ENCODE data around the gene RABGAP1L. TPM values are rescaled to one million over a fixed set of nuclear protein-coding genes. Genes with fewer than 3 reads are reported as not detected.
"Not testable (repeated sequence)": the region's sequence is repeated elsewhere in the genome, so short reads cannot be mapped to it uniquely, and the experiment has no call there.

The RABGAP1L gene
- polyA plus RNA-seq, 1 donor from 2014 or later: 88.6 TPM

DNA sequence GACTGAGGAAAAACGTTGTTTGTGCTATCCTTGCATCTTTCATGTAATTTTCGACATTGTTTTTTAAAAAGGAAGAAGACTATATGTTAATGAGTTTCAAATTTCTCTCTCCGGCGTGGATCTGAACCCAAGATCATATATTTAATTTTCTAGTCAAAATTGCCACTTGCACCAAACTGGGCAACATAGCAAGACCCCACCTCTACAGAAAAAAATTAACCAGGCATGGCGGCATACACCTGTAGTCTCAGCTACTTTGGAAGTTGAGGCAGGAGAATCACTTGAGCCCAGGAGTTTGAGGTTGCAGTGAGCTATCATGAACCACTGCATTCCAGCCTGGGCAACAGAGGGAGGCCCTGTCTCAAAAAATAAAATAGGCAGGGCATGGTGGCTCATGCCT lies 16.5 kb upstream of the RABGAP1L start:
- H3K9me3 Mint-ChIP-seq: peaks cover 0 to 4% (median 0%) of the 10 kb centered on the region in 3 donors
- no peak overlapping the region for H3K27ac Mint-ChIP-seq
- peaks cover 2% of the 10 kb centered on the region for H3K36me3 Mint-ChIP-seq
- H3K4me3 Mint-ChIP-seq: no peak overlapping the region
- peaks cover 0 to 8% (median 0%) of the 10 kb centered on the region in 3 donors for H3K4me1 Mint-ChIP-seq
- H3K27me3 Mint-ChIP-seq: no peaks in the 10 kb centered on the region

GRCh38 chr1:174143727-174144396 lies 15.5 kb upstream of the RABGAP1L start:
- H3K4me3 Mint-ChIP-seq: peak overlapping the region in 1 of 4 donors; percentile 66
- H3K36me3 Mint-ChIP-seq, H3K9me3 Mint-ChIP-seq, H3K4me1 Mint-ChIP-seq, H3K27ac Mint-ChIP-seq, H3K27me3 Mint-ChIP-seq: not testable (repeated sequence)

- H3K36me3 Mint-ChIP-seq, H3K4me1 Mint-ChIP-seq, H3K9me3 Mint-ChIP-seq, H3K27me3 Mint-ChIP-seq, H3K4me3 Mint-ChIP-seq, H3K27ac Mint-ChIP-seq: not testable (repeated sequence)
These were observed 14.9 kb upstream of the RABGAP1L start for GRCh38 chr1:174144397-174144783.

DNA sequence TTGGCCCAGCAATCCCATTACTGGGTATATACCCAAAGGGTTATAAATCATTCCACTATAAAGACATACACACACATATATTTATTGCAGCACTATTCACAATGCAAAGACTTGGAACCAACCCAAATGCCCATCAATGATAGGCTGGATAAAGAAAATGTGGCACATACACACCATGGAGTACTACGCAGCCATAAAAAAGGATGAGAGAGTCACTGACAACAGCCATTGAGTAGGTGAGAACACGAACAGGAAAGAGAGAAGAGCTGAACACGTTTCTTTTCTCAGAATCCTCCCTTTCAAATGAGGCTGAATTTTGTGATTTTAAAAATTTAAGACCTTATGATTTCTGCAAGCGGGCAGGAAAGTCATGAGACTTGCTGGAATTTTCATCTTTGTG lies 10.1 kb upstream of the RABGAP1L start:
- Mint-ChIP-seq H3K4me3 (no peak overlapping the region), H3K36me3 (peaks cover 2% of the 10 kb centered on the region), H3K27me3 (no peaks in the 10 kb centered on the region), H3K4me1 (peaks cover 9 to 13% (median 11%) of the 10 kb centered on the region in 3 donors), H3K27ac (no peak overlapping the region), H3K9me3 (peaks cover 0 to 6% (median 1%) of the 10 kb centered on the region in 3 donors)

DNA sequence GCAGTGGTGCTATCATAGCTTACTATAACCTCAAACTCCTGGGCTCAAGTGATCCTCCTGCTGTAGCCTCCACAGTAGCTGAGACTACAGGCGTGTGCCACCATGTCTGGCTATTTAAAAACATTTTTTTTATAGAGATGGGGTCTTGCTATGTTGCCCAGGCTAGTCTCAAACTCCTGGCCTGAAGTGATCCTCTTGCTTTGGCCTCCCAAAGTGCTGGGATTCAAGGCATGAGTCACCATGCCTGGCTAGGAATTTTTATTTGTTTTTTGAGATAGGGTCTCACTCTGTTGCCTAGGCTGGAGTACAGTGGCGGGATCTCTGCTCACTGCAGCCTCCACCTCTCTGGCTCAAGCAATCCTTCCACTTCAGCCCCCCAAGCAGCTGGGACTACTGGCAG lies 8.8 kb upstream of the RABGAP1L start:
- peaks cover 0 to 3% (median 1%) of the 10 kb centered on the region in 3 donors for H3K9me3 Mint-ChIP-seq
- no peak overlapping the region for H3K27ac Mint-ChIP-seq
- H3K4me1 Mint-ChIP-seq: peaks cover 6 to 13% (median 9%) of the 10 kb centered on the region in 3 donors
- H3K4me3 Mint-ChIP-seq: no peak overlapping the region
- peaks cover 2% of the 10 kb centered on the region for H3K36me3 Mint-ChIP-seq
- no peaks in the 10 kb centered on the region for H3K27me3 Mint-ChIP-seq

GRCh38 chr1:174152427-174152826 lies 6.9 kb upstream of the RABGAP1L start:
- H3K4me1 Mint-ChIP-seq: peaks cover 15 to 25% (median 17%) of the 10 kb centered on the region in 3 donors
- H3K9me3 Mint-ChIP-seq: peaks cover 0 to 2% (median 1%) of the 10 kb centered on the region in 3 donors
- no peaks in the 10 kb centered on the region for H3K27me3 Mint-ChIP-seq
- no peak overlapping the region for H3K27ac Mint-ChIP-seq
- H3K36me3 Mint-ChIP-seq: peaks cover 2% of the 10 kb centered on the region
- H3K4me3 Mint-ChIP-seq: no peak overlapping the region

DNA sequence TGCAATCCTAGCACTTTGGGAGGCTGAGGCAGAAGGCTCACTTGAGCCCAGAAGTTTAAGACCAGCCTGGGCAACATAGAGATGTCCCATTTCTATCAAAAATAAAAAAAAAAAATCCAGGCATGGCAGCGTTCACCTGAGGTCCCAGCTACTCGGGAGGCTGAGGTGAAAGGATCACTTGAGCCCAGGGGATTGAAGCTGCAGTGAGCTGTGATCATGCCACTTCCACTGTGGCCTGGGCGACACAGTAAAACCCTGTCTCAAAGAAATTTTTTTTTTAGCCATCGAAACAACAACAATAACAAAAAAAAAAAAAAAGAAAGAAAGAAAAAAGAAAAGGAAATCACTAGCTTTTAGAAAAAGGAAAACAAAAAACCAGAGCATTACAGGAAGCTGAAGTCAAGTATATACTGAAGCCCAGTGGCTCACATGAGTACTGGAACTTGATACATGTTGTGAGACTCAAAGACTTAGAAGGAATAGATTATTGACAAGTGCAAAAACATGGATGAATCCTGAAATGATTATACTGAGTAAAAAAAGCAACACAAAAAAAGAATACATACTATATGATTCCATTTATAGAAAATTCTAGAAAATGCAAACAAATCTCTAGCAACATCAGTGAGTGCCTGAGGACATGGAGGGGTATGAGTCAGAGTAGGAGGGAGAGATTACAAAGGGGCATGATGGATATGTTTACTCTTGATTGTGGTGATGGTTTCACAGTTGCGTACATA lies 6.1 kb upstream of the RABGAP1L start:
- peak overlapping the region in 2 of 3 donors; percentile 33 to 73 for H3K27ac Mint-ChIP-seq
- H3K4me3 Mint-ChIP-seq: peak overlapping the region in 3 of 4 donors; percentile 39 to 89 (median 60)

GRCh38 chr1:174153825-174154107 lies 5.6 kb upstream of the RABGAP1L start:
- Mint-ChIP-seq H3K36me3 (no peaks in the 10 kb centered on the region), H3K4me1 (peaks cover 19 to 35% (median 29%) of the 10 kb centered on the region in 3 donors), H3K4me3 (peak overlapping the region in 3 of 4 donors; percentile 20 to 60 (median 23)), H3K9me3 (peaks cover 0 to 1% (median 0%) of the 10 kb centered on the region in 3 donors), H3K27me3 (no peaks in the 10 kb centered on the region), H3K27ac (peak overlapping the region in 1 of 3 donors; percentile 73)

More for the DNA sequence above, 6.1 kb upstream of the RABGAP1L start:
- Mint-ChIP-seq H3K27me3 (no peaks in the 10 kb centered on the region), H3K9me3 (peaks cover 0 to 1% (median 0%) of the 10 kb centered on the region in 3 donors), H3K36me3 (peaks cover under 1% of the 10 kb centered on the region), H3K4me1 (peaks cover 19 to 30% (median 24%) of the 10 kb centered on the region in 3 donors)

DNA sequence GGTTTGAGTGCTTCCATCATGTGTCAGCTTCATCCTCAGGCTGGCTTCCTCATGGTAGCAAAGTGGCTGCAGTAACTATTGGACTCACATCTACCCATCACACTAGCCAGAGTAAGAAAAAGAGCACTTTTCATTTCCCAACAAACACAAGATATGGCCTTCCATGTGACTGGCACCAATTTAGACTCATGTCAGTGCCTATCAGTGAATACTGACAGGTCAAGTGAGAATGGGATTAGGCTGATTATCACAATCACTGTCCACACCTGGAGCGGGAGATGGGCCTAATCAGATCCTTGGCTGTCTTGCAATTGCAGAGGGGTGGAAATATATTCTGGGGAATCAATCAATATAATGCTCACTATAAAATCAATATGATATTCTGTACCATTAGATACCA lies 2.9 kb upstream of the RABGAP1L start:
- Mint-ChIP-seq H3K4me3 (peak overlapping the region in 1 of 4 donors; percentile 4), H3K27ac (no peak overlapping the region), H3K4me1 (peaks cover 32 to 45% (median 41%) of the 10 kb centered on the region in 3 donors), H3K9me3 (no peaks in the 10 kb centered on the region), H3K36me3 (no peaks in the 10 kb centered on the region), H3K27me3 (no peaks in the 10 kb centered on the region)

DNA sequence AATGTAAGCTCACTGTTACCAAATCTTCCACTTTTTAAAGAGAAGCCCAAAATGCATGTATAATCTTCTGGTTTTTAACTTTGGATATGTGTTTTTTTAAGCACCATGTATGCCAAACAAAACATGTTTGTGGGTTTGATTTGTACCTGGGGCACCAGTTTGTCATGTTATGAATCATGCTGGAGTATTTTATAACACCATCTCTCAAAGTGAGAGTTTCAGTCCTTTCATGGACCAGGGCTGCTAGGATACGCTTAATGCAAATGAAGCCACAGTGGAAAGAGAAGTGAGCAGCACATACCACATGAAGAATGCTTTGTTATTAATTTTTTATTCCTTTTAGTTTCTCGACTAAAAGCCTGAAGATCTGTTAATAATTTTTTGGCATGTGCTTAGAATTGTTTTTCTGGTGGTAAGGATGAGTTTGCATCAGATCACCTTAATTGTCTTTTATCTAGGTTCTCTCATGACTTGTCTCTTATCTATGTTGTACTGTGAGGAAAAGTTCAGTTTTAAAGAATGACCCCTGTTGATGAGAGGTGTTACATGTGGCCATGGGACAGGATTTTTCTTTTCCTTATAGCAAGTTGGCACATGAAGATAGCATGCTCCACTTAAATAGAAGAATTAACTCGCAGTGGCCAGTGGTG lies 2.0 kb upstream of the RABGAP1L start:
- Mint-ChIP-seq H3K27me3 (no peaks in the 10 kb centered on the region), H3K36me3 (no peaks in the 10 kb centered on the region), H3K4me1 (peaks cover 38 to 47% (median 46%) of the 10 kb centered on the region in 3 donors), H3K9me3 (no peaks in the 10 kb centered on the region), H3K27ac (peak overlapping the region in 1 of 3 donors; percentile 81), H3K4me3 (peak overlapping the region; percentile 18 to 88 (median 84))

- H3K4me1 Mint-ChIP-seq: peaks cover 36 to 50% (median 47%) of the 10 kb centered on the region in 3 donors
- H3K27ac Mint-ChIP-seq: peak overlapping the region; percentile 81 to 98 (median 91)
- no peaks in the 10 kb centered on the region for H3K36me3 Mint-ChIP-seq
- H3K27me3 Mint-ChIP-seq: no peaks in the 10 kb centered on the region
- H3K9me3 Mint-ChIP-seq: no peaks in the 10 kb centered on the region
- H3K4me3 Mint-ChIP-seq: peak overlapping the region; percentile 88 to 97 (median 97)
These were observed 511 bp upstream of the RABGAP1L start for GRCh38 chr1:174158767-174159251.

DNA sequence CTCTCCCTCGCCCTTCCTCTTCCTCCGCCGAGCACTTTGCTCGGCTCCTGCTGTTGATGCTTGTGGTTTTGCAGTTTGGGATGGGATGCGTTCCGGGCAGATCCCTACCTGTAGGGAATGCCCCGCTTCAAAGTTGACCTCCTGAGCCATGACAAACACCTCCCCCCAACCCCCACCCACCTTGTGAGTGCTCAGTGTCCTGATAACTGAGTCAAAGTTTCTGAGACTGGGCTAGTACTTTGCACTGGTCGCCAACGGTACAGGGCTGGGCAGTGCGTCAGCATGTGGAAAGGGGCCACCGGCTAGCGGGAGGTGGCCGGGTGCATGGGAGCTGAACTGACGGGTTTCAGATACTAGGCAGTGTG lies 771 bp downstream of the RABGAP1L start:
- H3K27ac Mint-ChIP-seq: peak overlapping the region; percentile 81 to 97 (median 95)
- no peaks in the 10 kb centered on the region for H3K36me3 Mint-ChIP-seq
- H3K9me3 Mint-ChIP-seq: no peaks in the 10 kb centered on the region
- peaks cover 47 to 57% (median 56%) of the 10 kb centered on the region in 3 donors for H3K4me1 Mint-ChIP-seq
- peak overlapping the region; percentile 88 to 97 (median 97) for H3K4me3 Mint-ChIP-seq
- no peaks in the 10 kb centered on the region for H3K27me3 Mint-ChIP-seq

GRCh38 chr1:174160603-174161002 lies 1.3 kb downstream of the RABGAP1L start:
- peaks cover 52 to 60% (median 59%) of the 10 kb centered on the region in 3 donors for H3K4me1 Mint-ChIP-seq
- H3K9me3 Mint-ChIP-seq: no peaks in the 10 kb centered on the region
- H3K4me3 Mint-ChIP-seq: peak overlapping the region; percentile 88 to 97 (median 97)
- peaks cover 1% of the 10 kb centered on the region for H3K36me3 Mint-ChIP-seq
- H3K27me3 Mint-ChIP-seq: no peaks in the 10 kb centered on the region
- peak overlapping the region; percentile 81 to 97 (median 95) for H3K27ac Mint-ChIP-seq

DNA sequence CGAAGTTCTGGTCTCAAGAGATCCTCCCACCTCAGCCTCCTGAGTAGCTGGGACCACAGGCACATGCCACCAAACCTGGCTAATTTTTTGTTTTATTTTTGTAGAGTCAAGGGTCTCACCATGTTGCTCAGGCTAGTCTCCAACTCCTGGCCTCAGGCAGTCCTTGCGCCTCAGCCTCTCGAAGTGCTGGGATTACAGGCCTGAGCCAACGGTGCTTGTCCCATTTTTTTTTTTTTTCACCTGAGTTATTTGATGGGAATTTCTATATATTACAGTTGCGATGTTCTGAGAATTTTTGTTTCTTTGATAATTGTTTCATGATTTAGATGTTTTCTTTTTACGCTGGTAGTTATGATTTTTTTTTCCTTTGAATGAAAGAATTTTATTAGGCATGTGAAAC lies 2.5 kb downstream of the RABGAP1L start:
- Mint-ChIP-seq H3K4me3 (peak overlapping the region; percentile 79 to 95 (median 88)), H3K36me3 (peaks cover 2% of the 10 kb centered on the region), H3K9me3 (no peaks in the 10 kb centered on the region), H3K4me1 (peaks cover 64 to 67% (median 64%) of the 10 kb centered on the region in 3 donors), H3K27me3 (no peaks in the 10 kb centered on the region), H3K27ac (peak overlapping the region; percentile 56 to 95 (median 81))

- H3K27me3 Mint-ChIP-seq: no peaks in the 10 kb centered on the region
- H3K4me1 Mint-ChIP-seq: peaks cover 69 to 75% (median 70%) of the 10 kb centered on the region in 3 donors
- H3K9me3 Mint-ChIP-seq: no peaks in the 10 kb centered on the region
- peak overlapping the region; percentile 82 to 91 (median 88) for H3K27ac Mint-ChIP-seq
- H3K36me3 Mint-ChIP-seq: peaks cover 2% of the 10 kb centered on the region
- H3K4me3 Mint-ChIP-seq: peak overlapping the region in 3 of 4 donors; percentile 48 to 88 (median 74)
These were observed 5.5 kb downstream of the RABGAP1L start for GRCh38 chr1:174164826-174165225.

Measured in IgD-negative memory B cell (primary cell).